ENCODE measurements around the gene FFAR2. TPM values are rescaled to one million over a fixed set of nuclear protein-coding genes. Genes with fewer than 3 reads are reported as not detected.

FFAR2 gene
- polyA plus RNA-seq, 1 donor, result 0.78 TPM

GRCh38 chr19:35487656-35488182 lies 39.7 kb downstream of the FFAR2 start:
- DNase-seq, result no peak

- no peak for DNase-seq
Measured at GRCh38 chr19:35488677-35489076, 40.6 kb downstream of the FFAR2 start.

GRCh38 chr19:35490364-35490763 lies 42.3 kb downstream of the FFAR2 start, which contains the start of gene KRTDAP:
Gene KRTDAP (minus strand): TSS chr19:35490464. CDS start chr19:35490442, 22 bp downstream.
- DNase-seq, result no peak

GRCh38 chr19:35491836-35492360 lies 43.8 kb downstream of the FFAR2 start:
- DNase-seq, result no peak

GRCh38 chr19:35493971-35494370 lies 45.9 kb downstream of the FFAR2 start:
- DNase-seq, result no peak

- peak; percentile 47 for DNase-seq
Measured at GRCh38 chr19:35495107-35496064, 47.3 kb downstream of the FFAR2 start.

GRCh38 chr19:35497406-35497805 lies 49.3 kb downstream of the FFAR2 start:
- DNase-seq, result no peak

GRCh38 chr19:35498220-35498619 lies 50.2 kb downstream of the FFAR2 start:
- DNase-seq, result no peak

- DNase-seq, result no peak
Measured at GRCh38 chr19:35498984-35499527, 51.0 kb downstream of the FFAR2 start.

GRCh38 chr19:35500611-35501010 lies 52.6 kb downstream of the FFAR2 start:
- DNase-seq, result no peak

Other genes with a start within 250 kb of the FFAR2 start
- not detected for gene FAM187B, start 219.5 kb upstream of the FFAR2 start, polyA plus RNA-seq (ENCODE audit: insufficient read length)
- 46.0 TPM for gene LSR, start 199.3 kb upstream of the FFAR2 start, polyA plus RNA-seq (ENCODE audit: insufficient read length)
- 174 TPM for gene USF2, start 179.3 kb upstream of the FFAR2 start, polyA plus RNA-seq (ENCODE audit: insufficient read length)
- gene HAMP, start 165.7 kb upstream of the FFAR2 start, polyA plus RNA-seq (ENCODE audit: insufficient read length), result 0.53 TPM
- gene MAG, start 156.1 kb upstream of the FFAR2 start, polyA plus RNA-seq (ENCODE audit: insufficient read length), result 3.5 TPM
- 15.9 TPM for gene CD22, start 119.1 kb upstream of the FFAR2 start, polyA plus RNA-seq (ENCODE audit: insufficient read length)
- 0.33 TPM for gene FFAR1, start 100.4 kb upstream of the FFAR2 start, polyA plus RNA-seq (ENCODE audit: insufficient read length)
- 0.15 TPM for gene FFAR3, start 89.8 kb upstream of the FFAR2 start, polyA plus RNA-seq (ENCODE audit: insufficient read length)
- not detected for gene GPR42, start 77.2 kb upstream of the FFAR2 start, polyA plus RNA-seq (ENCODE audit: insufficient read length)
- 0.52 TPM for gene KRTDAP, start 42.2 kb downstream of the FFAR2 start, polyA plus RNA-seq (ENCODE audit: insufficient read length)
- 92.0 TPM for gene DMKN, start 65.4 kb downstream of the FFAR2 start, polyA plus RNA-seq (ENCODE audit: insufficient read length)
- not detected for gene SBSN, start 80.1 kb downstream of the FFAR2 start, polyA plus RNA-seq (ENCODE audit: insufficient read length)
- not detected for gene GAPDHS, start 85.2 kb downstream of the FFAR2 start, polyA plus RNA-seq (ENCODE audit: insufficient read length)
- gene TMEM147, start 97.4 kb downstream of the FFAR2 start, polyA plus RNA-seq (ENCODE audit: insufficient read length), result 81.5 TPM
- not detected for gene ATP4A, start 115.4 kb downstream of the FFAR2 start, polyA plus RNA-seq (ENCODE audit: insufficient read length)
- gene PMIS2, start 137.9 kb downstream of the FFAR2 start, polyA plus RNA-seq (ENCODE audit: insufficient read length), result not detected
- gene HAUS5, start 164.5 kb downstream of the FFAR2 start, polyA plus RNA-seq (ENCODE audit: insufficient read length), result 30.1 TPM
- 50.8 TPM for gene RBM42, start 180.8 kb downstream of the FFAR2 start, polyA plus RNA-seq (ENCODE audit: insufficient read length)
- 0.60 TPM for gene ETV2, start 193.5 kb downstream of the FFAR2 start, polyA plus RNA-seq (ENCODE audit: insufficient read length)
- 300 TPM for gene COX6B1, start 200.1 kb downstream of the FFAR2 start, polyA plus RNA-seq (ENCODE audit: insufficient read length)
- 13.1 TPM for gene UPK1A, start 218.3 kb downstream of the FFAR2 start, polyA plus RNA-seq (ENCODE audit: insufficient read length)

All from left kidney (tissue), 2 donors.